ENCODE data around the gene FAM234A.

- TF ChIP-seq POLR2A (IDR thresholded peaks at IDR 0.05; ENCODE audit: low read depth, low read length) (no peak), POLR2AphosphoS5 (IDR thresholded peaks at IDR 0.05; ENCODE audit: low read depth, low read length) (no peak), POU2F2 (IDR thresholded peaks at IDR 0.05; ENCODE audit: low read depth, low read length) (no peak)
These were observed 58.6 kb downstream of the FAM234A start for GRCh38 chr16:293043-293775.

Data from GM12891 (cell line).